Stimulated activated CD8-positive, alpha-beta memory T cell treated with anti-CD3 and anti-CD28 coated beads, Interleukin-7, amount 100 ng/mL, for 24 hours (primary cell): Measurements from ENCODE around the gene COL8A2.
"Not testable (repeated sequence)": the region's sequence is repeated elsewhere in the genome, so short reads cannot be mapped to it uniquely, and the experiment has no call there.

Experiments used
- DNase-seq: peaks from one replicate; pipeline ENCODE4 v3.0.0-alpha.2; 2020; ENCODE audit warnings: low read depth

Gene COL8A2

DNA sequence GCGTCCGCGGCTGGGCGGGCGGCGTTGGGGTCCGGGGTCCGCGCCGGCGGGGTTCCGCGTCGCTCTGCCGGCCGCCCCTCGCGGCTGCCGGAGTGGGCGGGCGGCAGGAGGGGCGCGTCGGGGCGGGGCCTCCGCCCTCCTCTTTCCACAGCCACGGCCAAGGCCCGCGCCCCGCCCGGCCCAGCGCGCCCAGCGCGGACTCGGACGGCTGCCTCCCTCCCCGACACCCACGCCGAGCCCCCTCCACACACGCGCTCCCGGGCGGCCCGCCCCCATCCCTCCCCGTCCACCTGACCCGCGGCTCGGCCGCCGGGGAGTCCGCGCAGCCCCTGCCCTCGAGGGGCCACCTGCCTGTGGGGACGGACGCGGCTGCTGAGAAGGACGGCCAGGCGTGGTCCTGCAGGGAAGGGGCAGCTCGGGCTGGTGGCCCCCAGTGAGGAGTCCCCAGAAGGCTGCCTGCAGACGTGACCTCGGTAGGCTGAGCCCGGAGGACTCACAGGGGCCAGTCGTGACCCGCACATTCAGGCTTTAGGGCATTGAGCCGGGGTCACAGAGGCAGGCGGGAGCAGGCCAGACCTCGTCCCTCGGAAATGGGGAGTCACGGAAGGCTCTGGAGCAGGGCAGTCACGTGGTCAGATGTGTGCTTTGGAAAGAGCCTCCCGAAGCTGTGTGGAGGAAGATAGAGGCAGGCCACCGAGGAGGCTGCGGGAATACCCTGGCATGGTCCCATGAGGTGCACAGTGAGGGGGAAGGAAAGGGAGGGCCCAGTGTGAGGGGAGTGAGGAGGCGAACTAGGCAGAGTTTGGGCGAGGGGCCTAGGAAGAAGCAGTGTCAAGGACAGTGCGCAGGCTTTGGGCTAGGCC is at the start of gene COL8A2:
Gene COL8A2, minus strand, starts transcription at position 94 of the 863 bp plus-strand sequence. CDS start 24,980 bp downstream, outside the sequence.
- no peak for DNase-seq

DNA sequence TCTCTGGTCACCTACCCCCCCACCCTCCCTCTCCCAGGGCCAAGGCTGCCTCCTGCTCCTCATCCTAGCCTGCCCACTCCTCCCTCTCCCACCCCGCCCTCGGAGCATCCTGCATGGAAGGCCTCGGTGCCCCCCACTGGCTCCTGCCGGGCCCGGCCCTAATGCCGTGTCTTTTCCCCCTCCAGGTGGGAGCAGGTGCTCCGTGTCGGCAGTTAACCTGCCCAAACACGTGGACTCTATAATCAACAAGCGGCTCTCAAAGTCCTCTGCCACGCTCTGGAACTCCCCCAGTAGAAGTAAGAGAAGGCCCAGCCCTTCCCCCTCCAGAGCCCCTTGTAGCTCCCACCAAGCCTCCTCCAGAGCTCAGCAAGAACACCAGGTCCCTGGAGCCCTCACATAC is 49.7 kb upstream of the COL8A2 start:
- no peak for DNase-seq

DNA sequence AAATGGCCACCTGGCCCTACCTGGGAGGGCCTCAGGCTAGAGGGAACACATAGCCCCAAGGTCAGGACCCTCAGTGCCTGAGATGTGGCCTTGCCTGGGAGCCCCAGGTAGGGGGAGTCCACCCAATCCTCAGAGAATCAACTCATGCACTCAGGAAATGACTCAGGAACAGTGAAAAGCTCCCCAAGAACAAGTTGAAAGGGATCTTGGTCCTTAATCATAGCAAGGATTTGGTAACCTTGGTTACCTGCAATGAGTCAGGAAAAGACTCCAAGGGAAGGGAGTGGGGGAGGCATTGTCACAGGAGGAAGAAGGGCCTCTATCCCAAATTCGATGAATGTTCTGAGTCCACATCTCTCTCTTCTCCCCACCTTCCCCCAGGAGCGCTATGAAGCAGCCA is 48.0 kb upstream of the COL8A2 start:
- DNase-seq, result no peak

DNA sequence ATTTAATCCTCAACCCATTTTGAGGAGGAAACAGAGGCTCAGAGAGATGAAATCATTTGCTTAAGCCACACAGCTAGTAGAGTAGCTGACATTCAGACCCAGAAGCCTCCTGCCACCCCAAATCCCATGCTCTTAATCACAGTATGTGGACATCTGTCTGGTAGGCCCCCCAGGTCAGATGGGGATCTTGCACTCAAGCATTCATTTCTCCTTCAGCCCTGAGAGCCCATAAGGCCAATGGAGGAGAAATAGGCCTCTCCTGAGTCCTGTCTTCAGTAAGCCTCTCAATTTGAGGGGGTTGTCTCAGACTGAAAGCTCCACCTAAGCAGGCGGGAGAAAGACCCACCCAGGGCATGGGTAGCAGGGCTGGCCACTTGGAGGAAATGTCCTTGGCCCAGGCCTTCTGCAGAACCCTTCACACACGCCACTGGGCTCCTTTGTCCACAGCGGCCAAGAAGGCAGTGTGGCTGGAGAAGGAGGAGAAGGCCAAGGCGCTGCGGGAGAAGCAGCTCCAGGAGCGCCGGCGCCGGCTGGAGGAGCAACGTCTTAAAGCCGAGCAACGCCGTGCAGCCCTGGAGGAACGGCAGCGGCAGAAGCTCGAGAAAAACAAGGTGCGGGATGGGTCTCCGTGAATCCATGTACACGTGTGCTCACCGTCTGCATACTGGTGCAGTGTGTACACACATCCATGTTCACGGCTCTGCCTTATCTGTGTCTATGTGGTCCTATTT is 47.2 kb upstream of the COL8A2 start:
- DNase-seq, result no peak

DNA sequence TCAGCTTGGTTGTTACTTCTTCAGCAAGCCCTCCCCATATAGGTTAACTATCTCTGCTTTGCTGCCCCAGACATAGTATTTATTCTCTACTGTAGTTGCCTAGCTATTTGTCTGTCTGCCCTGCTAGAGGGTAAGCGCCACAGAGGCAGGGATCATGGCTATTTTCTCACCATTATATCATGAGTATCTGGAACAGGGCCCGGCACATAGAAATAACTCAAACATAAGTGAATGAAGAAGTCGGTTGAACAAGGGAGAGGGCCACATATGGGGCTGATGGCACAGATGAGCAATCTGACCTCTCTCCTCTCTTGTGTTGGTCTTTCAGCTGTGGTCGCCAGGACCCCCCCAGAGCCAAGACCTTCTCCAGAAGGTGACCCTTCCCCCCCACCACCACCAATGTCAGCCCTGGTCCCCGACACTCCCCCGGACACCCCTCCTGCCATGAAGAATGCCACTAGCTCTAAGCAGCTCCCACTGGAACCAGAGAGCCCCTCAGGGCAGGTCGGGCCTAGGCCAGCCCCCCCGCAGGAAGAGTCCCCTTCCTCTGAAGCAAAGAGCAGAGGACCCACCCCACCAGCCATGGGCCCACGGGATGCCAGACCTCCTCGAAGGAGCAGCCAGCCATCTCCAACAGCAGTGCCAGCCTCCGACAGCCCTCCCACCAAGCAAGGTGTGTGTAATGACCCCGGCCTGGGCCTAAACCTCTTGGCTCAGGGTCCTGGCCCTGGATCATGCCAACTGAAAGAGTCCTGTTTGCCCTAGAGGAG is 45.8 kb upstream of the COL8A2 start:
- DNase-seq, result no peak

DNA sequence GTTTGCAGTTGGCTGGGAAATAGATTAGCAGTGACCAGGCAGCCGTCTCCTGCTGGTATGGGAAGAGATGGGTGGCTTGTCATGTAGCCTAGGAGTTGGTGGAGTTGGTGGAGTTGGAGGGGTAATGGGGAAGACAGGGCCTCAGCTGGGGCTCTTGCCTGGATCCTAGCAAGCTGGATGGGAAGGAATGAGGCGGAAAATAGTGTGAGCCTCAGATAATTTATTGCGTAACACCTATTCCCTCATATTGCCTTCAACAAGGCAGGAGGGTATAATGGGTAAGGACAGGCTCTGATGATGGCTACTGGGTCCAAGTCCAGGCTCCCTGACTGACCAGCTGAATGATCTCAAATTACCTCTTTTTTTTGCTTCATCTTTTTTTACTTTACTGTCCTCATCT is 43.5 kb upstream of the COL8A2 start:
- no peak for DNase-seq

DNA sequence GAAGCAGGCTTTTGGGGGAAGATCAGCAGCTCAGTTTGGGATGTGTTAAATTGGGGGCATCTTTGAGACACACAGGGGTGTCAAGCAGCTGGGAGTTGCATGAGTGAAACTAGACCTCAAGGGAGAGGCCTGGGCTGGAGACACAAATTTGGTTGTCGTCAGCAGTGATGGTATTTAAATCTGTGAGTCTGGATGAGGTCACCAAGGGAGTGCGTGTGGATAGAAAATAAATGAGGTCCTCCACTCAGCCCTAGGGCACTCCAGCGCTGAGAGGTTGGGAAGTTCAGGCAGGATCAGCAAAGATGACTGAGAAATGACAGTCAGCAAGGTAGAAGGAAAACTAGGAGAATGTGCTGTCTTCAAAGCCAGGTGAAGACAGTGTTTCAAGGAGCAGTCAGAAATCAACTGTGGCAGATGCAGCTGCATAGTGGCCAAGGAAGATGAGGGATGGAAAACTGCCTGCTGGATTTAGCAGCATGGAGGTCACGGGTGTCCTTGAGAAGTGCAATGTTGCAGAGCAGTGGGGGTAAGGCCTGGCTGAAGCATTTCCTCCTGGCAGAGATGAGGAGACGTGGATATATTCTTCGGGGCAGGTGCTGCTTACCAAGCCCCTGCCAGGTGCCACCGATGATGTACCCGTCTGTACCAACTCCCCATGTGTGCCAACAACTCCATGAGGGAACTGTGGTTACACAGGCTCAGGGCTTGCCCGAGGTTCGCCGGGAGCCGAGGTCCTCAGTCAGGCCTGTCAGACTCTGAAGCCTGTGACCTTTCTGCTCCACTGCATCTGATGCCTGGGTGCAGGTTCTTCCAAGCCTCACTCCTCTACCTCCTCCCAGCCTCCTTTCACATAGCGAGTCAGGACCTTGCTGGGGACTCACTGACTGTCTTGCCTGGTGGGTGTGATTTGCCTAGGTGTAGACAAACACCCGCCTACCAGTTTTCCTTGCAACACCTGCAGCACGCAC is 42.2 kb upstream of the COL8A2 start:
- DNase-seq, result no peak

DNA sequence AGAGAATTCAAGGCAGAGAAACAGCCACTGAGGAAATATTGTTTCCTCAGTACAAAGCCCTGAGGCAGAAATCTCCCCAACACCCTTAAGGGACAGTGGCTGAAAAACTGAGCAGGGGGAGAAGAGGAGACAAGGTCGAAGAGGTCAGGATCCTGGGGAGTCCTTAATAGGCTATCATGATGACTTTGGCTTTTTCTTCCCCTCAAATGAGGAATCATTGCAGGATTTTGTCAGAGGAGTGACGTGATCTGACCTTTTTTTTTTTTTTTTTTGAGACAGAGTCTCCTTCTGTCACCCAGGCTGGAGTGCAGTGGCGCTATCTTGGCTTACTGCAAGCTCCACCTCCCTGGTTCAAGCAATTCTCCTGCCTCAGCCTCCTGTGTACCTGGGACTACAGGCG is 41.1 kb upstream of the COL8A2 start:
- no peak for DNase-seq

DNA sequence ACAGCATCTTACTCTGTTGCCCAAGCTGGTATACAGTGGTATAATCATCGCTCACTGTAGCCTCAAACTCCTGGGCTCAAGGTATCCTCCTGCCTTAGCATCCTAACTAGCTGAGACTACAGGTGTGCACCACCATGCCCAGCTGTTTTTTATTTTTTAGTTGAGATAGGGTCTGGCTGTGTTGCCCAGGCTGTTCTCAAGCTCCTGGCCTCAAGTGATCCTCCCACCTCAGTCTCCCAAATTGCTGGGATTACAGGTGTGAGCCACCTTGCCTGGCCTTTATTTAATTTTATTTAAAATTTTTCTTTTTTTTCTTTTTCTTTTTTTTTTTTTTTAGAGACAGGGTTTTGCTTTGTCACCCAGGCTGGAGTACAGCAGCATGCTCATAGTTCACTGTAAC is 40.1 kb upstream of the COL8A2 start:
- DNase-seq, result no peak

DNA sequence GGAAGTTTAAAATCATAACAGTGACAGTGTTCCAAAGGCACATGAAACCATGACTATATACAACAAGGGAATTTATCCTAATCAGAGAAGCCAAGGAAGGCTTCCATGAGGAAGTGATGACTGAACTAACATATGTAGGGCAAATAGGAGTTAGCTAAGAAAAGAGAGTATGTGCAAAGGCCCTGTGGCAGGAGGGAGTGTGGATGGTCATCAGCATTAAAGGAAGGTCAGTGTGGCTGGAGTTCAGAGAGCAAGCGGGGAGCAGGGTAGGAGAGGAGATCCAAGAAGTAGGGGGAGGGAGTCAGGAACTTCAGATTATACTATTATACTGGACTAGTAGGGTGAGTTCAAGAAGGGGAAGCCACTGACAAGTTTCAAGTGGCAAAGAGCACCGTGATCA is 39.3 kb upstream of the COL8A2 start:
- no peak for DNase-seq

DNA sequence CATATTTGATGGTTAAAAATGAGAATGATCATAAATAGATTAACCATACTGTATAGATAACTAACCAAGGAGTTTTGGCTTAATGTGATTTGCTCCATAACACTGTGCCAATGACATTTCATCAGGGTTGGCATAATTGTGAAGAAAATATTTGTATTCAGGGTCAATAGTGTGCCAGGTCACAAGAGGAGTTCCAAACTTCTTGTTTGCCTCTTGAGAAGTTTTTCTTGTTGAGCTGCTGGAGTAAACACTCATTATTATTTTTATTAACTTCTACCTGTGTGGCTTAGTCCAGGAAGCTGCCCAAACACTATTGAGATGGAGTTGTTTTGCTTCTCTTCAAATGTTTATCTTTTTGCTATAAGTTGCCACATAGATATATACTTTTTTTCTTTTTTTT is 38.4 kb upstream of the COL8A2 start:
- DNase-seq, result no peak

DNA sequence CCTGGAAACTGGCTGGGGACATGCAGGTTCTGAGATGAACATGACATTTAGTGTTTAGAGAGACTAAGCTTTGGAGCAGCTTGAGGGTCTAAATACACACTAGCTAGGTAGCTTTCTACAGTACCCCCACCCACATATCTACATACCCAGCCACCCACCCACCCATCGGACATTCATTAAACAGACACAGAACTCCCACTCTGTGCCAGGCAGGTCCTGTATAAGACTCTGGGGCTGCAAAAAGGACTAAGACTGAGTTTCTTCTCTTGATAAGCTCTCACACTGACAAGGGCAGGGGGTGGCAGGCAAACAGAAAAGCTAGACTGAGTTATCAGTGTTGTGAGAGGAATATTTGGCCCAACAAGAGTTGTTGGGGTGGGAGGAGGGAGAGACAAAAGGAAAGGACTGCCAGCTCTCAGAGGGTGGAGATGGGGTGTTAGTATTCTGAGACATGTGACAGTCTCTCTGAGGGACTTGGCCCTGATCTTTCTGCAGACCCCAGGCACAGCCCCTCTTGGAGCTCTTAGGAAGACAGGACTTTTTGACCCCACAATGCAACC is 37.7 kb upstream of the COL8A2 start:
- DNase-seq, result no peak

DNA sequence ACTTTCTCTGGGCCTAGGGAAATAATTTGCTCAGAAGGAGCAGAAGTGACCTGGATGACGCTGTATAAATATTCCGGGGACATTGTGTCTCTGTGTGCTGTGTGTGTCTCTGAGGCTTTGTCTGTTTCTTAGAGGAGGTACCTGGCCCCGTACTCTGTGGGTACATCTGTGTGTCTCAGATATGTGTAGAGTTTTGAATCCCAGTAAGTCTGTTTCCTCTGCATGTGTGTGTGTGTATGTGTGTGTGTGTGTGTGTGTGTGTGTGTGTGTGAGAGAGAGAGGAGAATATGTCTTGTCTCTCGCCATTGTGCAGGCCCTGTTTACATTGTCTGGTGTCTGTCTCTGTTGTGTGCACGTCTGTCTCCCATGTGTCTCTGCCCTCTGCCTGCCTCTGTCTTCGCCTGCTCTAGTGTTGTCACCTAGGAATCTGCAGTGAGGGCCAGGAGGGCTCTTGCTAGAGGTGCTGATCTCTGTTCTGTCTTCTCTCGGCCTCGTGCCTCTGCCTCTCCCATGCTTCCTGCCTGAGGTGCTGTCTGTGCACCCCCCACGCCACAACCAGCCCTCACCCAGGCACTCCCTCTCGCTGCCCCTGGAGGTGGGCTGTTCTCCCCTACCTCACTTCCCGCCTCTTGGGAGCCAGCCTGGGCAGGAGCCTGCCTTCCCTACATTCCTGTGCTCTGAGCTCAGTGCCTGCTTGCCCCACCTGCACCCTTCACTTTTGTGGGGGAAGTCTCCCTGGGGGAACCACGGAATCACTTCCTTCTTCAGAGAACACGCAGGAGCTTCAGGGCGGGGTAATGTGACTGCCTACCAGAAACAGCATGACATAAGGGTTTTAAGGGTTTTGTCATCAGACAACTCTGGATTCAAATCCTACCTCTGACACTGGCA is 36.9 kb upstream of the COL8A2 start:
- no peak for DNase-seq

DNA sequence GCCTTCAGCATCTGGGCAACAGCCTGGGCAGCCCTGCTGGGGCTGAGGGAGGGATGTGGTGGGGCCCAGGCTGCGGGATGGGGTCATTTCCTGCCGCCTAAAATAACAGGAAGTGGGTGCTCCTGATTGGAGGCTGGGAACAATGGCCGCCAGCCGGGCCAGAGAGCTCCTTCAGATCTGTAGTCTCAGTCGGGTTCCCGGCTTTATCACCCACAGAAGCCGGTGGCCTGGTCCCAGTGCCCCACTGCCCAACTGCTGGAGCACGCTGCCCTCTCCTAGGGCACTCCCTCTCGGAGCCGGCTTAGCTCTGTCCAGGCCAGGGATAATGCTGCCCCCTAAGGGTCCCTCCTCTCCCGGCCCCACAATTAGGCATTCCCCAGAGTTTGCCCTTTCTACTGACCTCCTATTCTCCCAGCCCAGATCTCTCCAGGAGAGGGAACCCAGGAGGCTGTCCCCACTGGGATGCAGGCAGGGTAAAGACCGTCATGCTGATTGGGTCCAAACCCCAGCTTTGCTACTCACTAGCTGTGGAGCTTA is 36.0 kb upstream of the COL8A2 start:
- no peak for DNase-seq

DNA sequence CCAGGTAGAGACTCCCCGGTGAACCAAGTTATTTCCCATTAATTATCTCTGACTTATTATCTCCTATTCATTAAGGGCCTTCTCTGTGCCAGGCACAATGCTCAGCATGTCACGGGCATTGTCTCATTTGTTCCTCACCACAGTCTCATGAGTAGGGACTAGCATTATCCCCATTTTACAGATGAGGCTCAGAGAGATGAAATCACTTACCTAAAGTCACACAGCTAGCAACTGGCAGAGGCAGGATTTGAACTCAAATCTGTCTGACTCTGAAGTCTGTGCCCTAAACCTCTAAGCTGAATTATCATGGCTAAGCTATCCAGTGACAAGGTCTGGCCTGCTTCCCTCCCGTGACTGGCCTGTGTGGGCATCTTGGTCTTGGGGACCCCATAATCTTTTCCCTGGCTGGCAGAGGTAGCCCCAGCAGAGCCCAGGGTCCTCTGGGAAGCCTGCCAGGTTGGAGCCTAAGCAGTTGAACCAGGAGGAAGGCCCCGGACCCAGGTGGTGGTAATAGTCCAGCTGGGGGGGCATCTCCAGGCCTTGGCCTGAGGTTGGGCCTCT is 35.4 kb upstream of the COL8A2 start:
- DNase-seq, result no peak

DNA sequence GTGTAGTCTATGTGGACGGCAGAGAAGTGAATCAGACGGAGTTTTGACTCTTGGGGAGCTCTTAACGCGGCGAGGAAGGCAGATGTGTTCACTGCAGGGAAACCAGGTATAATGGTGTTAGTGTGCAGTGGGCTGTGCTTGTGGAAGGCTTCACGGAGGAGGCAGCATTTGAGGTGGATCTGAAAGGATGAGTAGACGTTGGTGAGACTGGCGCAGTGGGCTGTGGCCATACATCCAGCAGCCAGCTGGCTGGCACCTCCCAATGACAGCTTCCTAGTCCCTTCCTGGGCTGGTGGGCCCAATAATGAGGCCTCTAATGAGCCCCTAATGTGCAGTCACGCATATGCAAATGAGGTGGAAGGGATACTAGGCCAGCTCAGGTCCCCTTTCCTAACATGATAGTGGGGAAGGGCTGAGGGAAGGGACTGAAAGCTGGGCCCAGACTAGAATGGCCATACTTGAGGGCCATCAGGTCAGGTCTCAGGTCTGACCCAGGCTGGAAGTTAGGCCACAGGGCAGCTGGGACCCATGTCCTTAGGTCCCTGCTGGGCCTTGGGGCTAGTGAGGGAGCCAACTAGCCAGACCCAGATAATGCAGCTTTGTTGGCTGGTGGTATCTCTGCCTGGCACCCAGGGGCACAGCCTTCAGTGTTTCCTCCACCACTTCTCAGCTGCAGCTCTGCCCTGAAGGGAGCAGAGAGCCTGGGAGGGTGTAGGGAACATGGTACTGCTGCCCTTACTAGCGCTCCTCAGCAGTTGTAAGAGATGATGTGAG is 34.8 kb upstream of the COL8A2 start:
- DNase-seq, result no peak

DNA sequence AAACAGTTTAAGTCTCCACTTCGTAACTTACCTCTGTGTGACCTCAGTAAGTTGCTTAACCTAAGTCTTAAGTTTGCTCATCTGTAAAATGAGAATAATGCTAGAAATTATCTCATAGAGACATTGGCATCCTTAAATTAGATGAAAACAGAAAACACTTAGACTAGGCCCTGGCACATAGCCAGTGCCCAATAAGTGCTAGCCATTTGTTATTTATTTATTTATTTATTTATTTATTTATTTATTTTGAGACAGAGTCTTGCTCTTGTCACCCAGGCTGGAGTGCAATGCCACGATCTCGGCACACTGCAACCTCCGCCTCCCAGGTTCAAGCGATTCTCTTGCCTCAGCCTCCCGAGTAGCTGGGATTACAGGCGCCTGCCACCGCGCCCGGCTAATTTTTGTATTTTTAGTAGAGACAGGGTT is 33.8 kb upstream of the COL8A2 start:
- DNase-seq, result not testable (repeated sequence)

DNA sequence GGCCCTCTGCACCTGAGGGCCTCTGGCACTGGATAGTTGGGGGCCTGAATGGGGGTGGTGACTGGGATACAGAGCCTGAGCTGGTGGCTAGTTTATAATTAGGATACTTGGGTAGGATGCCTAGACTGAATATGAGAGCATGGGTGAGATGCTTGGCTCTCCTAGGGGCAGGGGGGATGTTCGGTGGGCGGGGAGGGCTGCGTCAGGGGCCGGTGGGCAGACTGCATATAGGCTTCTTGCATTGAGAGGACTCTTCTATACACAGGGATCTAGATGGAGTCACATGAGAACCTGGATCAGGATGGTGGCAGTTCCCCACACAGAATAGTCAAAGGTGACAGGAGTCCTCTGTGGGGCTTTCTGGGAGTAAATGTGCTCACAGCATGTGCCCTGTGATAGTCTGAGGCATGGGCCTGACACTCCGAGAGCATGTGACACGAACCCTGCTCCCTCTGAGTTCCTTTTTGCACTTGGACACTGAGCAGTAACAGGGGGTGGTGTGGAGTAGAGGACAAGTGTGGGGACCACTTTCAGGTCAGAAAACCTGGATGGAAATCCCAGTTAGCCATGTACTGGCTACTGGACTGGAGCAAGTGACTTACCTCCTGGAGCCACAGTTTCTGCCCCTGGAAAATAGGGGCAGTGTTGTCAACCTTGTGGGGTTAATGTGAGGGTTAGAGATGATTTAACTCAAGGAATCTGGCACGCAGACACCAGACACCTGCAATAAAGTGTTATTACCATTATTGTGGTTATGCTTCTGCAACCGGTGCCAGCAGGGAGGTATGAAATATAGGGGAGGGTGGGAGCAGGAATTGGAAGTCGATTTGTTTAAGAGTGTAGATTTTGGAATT is 33.2 kb upstream of the COL8A2 start:
- no peak for DNase-seq
